Activated naive CD4-positive, alpha-beta T cell treated with anti-CD3 and anti-CD28 coated beads for 36 hours (primary cell): ENCODE data around the gene EVPL. TPM values are rescaled to one million over a fixed set of nuclear protein-coding genes. Genes with fewer than 3 reads are reported as not detected.

Source experiments
- CTCF ChIA-PET: fragments of 350-600 bp; sonication (Branson Sonifier 250); formaldehyde crosslinking; loops from one replicate; lab custom pipeline; 2021; ENCODE audit warnings: antibody characterized with exemption; lab: Charles Lee
- DNase-seq: peaks from one replicate; pipeline ENCODE4 v3.0.0-alpha.2; 2020
- H3K27ac Mint-ChIP-seq: one replicate; pipeline ENCODE4 v1.8.0; 2021; ENCODE audit warnings: mild to moderate bottlenecking, mixed read lengths
- H3K27me3 Mint-ChIP-seq: one replicate; pipeline ENCODE4 v1.8.0; 2021; ENCODE audit warnings: low read depth, mixed read lengths
- H3K36me3 Mint-ChIP-seq: one replicate; pipeline ENCODE4 v1.8.0; 2021; ENCODE audit warnings: low read depth, mixed read lengths
- H3K4me1 Mint-ChIP-seq: one replicate; pipeline ENCODE4 v1.8.0; 2021; ENCODE audit warnings: low read depth, mixed read lengths
- H3K4me3 Mint-ChIP-seq: one replicate; pipeline ENCODE4 v1.8.0; 2021; ENCODE audit warnings: mild to moderate bottlenecking, moderate library complexity, mixed read lengths
- H3K9me3 Mint-ChIP-seq: one replicate; pipeline ENCODE4 v1.8.0; 2021; ENCODE audit warnings: mixed read lengths
- intact Hi-C: fragments of 100-400 bp; cut with micrococcal nuclease; formaldehyde crosslinking; loops from one replicate; pipeline ENCODE4 v1.15.1; 2023
- total RNA-seq, 2 experiments: library from RNA; stranded (reverse); gene quantifications; one replicate each; pipeline ENCODE4 v1.2.3, GENCODE V29; 2021

The EVPL gene
- total RNA-seq, 2 experiments from 2014 or later, result 0.14 TPM; not detected in 1

DNA sequence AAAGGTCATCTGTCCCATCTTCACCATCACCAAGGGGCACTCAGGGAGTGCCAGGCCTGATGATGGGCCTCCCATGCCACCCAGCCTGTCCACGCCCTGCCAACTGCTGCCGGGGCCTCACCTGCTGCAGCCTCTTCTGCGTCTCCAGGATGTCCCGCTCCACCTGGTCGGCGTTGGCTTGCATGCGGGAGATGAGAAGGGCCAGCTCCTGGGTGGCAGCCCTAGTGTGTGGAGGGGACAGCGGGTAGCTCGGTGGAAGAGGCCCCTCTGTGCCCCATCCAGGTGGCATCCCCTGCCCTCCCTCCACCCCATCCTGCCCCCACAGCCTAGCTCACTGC lies 3.2 kb downstream of the EVPL start:
- Mint-ChIP-seq H3K27ac (no peak overlapping the region), H3K4me3 (no peak overlapping the region), H3K36me3 (no peaks in the 10 kb centered on the region), H3K27me3 (no peaks in the 10 kb centered on the region), H3K9me3 (no peaks in the 10 kb centered on the region), H3K4me1 (peaks cover 11% of the 10 kb centered on the region)
- CTCF ChIA-PET, result interaction anchor here (0.7 kb wide), 1 partner anchor 10 kb away, joined by 4 read pairs; no protein-coding TSS in a partner anchor
- no peak for DNase-seq
- intact Hi-C loops, result no loop called here

DNA sequence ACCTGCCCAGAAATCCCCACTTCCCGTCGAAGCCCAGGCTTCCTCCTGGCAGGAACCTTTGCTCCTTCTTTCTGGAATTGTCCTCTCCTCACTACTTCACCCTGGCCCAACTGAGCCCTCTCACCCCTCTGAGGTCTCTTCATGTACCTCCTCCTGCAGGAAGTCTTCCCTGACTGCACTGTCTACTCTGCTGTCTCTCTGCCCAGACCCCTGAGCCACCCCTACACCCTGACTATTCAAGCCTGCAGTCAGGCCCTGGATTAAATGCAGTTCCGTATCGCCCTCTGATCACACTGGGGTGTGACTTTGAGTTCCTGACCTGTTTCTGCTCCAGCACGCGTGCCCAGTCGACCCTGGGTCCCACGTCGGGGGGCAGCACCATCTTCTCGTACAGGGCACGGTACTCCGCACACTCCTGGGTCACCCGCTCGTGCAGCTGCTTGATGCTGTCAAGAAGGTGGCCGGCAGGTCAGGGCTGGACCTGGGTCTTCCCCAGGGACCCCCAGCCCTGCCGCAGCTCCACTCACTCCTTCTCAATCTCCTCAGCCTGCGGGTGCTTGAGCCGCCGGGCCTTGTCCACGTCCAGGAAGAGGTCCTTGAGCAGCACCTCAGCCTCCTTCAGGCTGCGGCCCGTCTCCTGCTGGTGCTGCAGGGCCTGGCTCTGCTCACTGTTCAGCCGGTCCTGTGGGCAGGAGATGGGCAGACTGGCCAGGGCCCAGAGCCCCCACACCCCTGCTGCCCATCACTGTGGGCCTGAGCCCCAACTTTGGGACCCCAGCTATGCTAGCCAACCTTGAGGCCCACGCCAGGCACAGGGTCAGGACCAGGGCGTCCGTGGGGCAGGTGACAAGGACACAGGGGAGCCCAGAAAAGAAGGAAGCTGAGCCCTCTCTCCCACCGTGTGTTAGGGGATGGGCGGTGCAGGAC lies 3.9 kb downstream of the EVPL start:
- Mint-ChIP-seq H3K36me3 (no peaks in the 10 kb centered on the region), H3K27ac (no peak overlapping the region), H3K27me3 (no peaks in the 10 kb centered on the region), H3K4me3 (no peak overlapping the region), H3K9me3 (no peaks in the 10 kb centered on the region), H3K4me1 (peaks cover 4% of the 10 kb centered on the region)
- intact Hi-C loops, result no loop called here
- DNase-seq, result no peak
- CTCF ChIA-PET, result interaction anchor here (0.7 kb wide), 1 partner anchor 9 kb away, joined by 4 read pairs; no protein-coding TSS in a partner anchor

DNA sequence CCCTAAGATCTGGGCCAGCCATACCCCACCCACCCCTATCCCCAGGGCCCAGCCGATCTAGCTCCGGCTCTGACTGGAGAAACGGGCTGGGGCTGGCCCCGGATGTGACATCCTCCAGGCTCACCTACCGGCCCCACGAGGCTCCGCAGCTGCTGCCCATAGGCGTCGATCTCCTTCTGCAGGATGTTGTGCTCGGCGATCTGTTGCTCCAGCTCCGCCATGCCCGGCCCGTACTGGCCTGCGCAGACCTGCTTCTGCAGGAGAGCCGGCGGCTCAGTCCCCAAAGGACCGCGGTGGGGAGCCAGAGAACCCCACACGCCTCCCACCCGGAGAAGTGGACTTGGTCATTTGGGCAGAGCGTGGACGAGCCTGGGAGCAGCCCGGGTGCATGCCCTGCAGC lies 4.8 kb downstream of the EVPL start:
- Mint-ChIP-seq H3K27me3 (no peaks in the 10 kb centered on the region), H3K9me3 (no peaks in the 10 kb centered on the region), H3K4me3 (no peak overlapping the region), H3K36me3 (no peaks in the 10 kb centered on the region), H3K27ac (no peak overlapping the region), H3K4me1 (peaks cover under 1% of the 10 kb centered on the region)
- CTCF ChIA-PET, result no interaction called here
- intact Hi-C loops, result no loop called here
- DNase-seq, result no peak

DNA sequence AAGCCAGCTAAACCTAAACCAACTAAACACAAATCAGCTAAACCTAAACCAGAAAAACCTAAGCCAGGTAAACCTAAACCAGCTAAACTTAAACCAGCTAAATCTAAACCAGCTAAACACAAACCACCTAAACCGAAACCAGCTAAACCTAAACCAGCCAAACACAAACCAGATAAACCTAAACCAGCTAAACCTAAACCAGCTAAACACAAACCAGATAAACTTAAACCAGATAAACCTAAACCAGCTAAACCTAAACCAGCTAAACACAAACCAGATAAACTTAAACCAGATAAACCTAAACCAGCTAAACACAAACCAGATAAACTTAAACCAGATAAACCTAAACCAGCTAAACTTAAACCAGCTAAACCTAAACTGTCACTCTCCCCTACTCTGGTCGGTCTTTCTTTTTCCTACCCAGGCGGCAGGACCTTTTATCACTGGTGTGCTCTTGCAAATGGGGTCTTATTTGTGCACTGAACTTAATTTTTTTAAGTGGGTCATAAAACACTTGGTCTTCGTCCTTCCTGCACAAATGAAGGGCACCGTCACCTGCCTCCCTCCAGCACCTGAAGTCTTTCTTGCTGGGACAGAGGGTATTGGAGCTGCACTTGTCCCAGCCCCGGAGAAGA lies 7.2 kb downstream of the EVPL start:
- no peaks in the 10 kb centered on the region for H3K27me3 Mint-ChIP-seq
- CTCF ChIA-PET, result interaction anchor here (1.3 to 3.4 kb wide), 6 partner anchors 11 to 277 kb away, joined by 3 to 23 read pairs (median 4); partner anchors contain the start of gene MRPL38
- no peaks in the 10 kb centered on the region for H3K4me1 Mint-ChIP-seq
- H3K27ac Mint-ChIP-seq, result no peak overlapping the region
- no peak for DNase-seq
- no peaks in the 10 kb centered on the region for H3K9me3 Mint-ChIP-seq
- no peaks in the 10 kb centered on the region for H3K36me3 Mint-ChIP-seq
- H3K4me3 Mint-ChIP-seq, result no peak overlapping the region
- intact Hi-C loops, result no loop called here

DNA sequence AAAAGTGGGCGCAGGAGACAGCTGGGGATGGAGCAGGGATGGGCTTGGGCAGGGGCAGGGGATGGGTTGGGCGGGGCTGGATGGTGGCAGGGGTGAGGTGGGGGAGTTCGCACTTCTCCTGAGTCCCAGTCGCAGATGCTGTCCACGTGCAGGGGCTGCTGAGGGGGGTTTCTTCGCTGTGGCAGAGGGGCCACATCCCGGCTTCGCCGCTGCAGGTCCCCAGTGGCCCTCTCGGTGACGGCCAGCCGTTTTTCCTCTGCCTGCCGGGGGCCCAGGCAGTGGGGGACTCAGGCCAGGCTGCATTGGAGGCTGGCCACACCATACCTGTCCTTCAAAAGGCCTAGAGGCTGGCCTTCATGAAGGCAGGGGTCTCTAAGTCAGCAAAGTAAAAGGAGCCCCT lies 8.3 kb downstream of the EVPL start:
- H3K9me3 Mint-ChIP-seq, result no peaks in the 10 kb centered on the region
- H3K36me3 Mint-ChIP-seq, result no peaks in the 10 kb centered on the region
- DNase-seq, result no peak
- H3K4me1 Mint-ChIP-seq, result peaks cover 5% of the 10 kb centered on the region
- H3K27me3 Mint-ChIP-seq, result no peaks in the 10 kb centered on the region
- no peak overlapping the region for H3K4me3 Mint-ChIP-seq
- CTCF ChIA-PET, result interaction anchor here (0.6 to 11.7 kb wide), 5 partner anchors 14 to 278 kb away, joined by 3 to 124 read pairs (median 7); partner anchors contain the start of genes CDK3 and MRPL38
- H3K27ac Mint-ChIP-seq, result no peak overlapping the region
- intact Hi-C loops, result no loop called here

DNA sequence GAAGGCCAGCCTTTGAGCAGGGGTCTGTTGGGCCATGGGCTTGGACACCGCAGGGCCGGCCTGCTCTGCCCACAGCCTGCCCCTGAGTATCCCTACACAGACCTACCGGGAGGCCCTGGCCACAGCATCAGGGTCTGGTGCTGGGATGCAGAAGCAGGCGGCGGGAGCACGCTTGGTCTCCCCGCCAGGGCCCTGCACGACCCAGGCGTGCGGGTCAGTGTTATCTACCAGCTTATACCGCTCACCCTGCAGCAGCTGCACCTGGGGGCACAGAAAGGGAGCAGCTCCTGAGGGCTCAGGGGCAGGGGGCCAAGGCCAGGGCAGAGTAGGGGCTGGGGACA lies 8.8 kb downstream of the EVPL start:
- no peaks in the 10 kb centered on the region for H3K9me3 Mint-ChIP-seq
- no peak overlapping the region for H3K4me3 Mint-ChIP-seq
- no peak for DNase-seq
- H3K36me3 Mint-ChIP-seq, result no peaks in the 10 kb centered on the region
- intact Hi-C loops, result no loop called here
- no peak overlapping the region for H3K27ac Mint-ChIP-seq
- CTCF ChIA-PET, result interaction anchor here (5.6 to 11.7 kb wide), 2 partner anchors 17 to 280 kb away, joined by 31 to 124 read pairs; partner anchors contain the start of gene CDK3
- no peaks in the 10 kb centered on the region for H3K27me3 Mint-ChIP-seq
- H3K4me1 Mint-ChIP-seq, result peaks cover 5% of the 10 kb centered on the region

DNA sequence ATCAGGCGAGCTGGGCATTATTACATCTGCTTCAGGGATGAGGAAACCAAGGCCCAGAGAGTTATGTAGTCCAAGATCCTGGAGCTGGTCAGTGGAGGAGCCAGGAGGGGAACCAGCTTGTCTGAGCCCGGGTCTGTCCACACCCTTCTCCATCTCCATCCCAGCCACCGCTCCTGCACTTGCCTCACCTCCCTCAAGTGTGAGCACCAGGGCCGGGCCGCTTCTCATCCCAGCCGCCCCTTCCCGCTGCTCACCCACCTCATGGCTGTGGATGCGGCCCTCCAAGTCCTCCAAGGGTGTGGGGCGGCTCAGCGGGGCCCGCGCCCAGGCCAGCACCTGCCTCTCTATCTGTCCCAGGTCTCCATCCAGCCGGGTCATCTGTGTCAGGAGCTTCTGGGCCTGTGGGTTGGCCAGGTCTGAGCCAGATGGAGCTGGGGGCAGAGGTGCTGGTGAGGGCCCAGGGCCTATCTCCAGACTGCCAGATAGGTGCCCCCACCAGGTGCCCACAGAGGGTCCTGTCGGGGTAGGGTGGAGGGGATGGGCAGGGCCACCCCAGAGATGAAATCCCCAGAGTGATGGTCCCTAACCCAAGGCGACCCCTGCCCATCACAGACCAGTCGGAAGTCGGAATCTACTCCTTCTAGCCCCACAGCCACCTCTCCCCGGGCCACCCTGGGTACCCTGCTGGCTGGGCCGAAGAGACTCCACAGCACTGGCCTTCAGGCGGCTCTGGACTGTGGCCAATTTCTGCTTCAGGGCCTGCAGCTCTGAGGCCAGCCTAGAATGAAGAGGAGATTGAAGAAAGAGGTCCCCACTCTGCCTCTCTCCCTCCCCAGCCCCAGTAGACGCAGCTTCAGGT lies 9.4 kb downstream of the EVPL start:
- Mint-ChIP-seq H3K4me3 (no peak overlapping the region), H3K27ac (no peak overlapping the region), H3K4me1 (peaks cover 5% of the 10 kb centered on the region), H3K27me3 (no peaks in the 10 kb centered on the region), H3K9me3 (no peaks in the 10 kb centered on the region), H3K36me3 (no peaks in the 10 kb centered on the region)
- DNase-seq, result no peak
- CTCF ChIA-PET, result interaction anchor here (1.0 to 11.7 kb wide), 5 partner anchors 11 to 281 kb away, joined by 3 to 124 read pairs (median 5); partner anchors contain the start of gene CDK3
- intact Hi-C loops, result no loop called here

DNA sequence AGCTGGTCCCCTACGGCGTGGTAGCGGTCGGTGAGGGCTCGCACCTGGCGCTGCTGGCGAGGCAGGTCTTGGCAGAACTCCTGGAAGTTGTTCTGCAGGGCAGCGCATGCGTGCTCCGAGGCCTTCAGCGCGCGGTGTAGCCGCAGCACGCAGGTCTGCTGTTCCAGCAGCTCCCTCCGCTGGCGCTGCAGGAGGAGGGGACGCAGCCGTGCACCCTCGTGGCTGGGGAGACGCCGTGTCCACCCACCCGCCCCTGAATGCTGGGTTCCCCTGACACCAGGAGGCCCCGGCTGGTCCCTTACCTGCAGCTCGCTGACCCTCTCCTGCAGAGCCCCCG lies 12.2 kb downstream of the EVPL start:
- DNase-seq, result no peak
- Mint-ChIP-seq H3K4me3 (no peak overlapping the region), H3K9me3 (no peaks in the 10 kb centered on the region), H3K4me1 (peaks cover 5% of the 10 kb centered on the region), H3K27me3 (no peaks in the 10 kb centered on the region), H3K36me3 (no peaks in the 10 kb centered on the region), H3K27ac (no peak overlapping the region)
- intact Hi-C loops, result loop anchor here (1.0 kb wide), 5 partner anchors 60 to 284 kb away; partner anchors contain the start of gene EXOC7
- CTCF ChIA-PET, result interaction anchor here (0.7 to 11.7 kb wide), 44 partner anchors 13 to 508 kb away, joined by 3 to 124 read pairs (median 5); partner anchors contain the start of genes CDK3, EVPL, EXOC7 and FOXJ1

DNA sequence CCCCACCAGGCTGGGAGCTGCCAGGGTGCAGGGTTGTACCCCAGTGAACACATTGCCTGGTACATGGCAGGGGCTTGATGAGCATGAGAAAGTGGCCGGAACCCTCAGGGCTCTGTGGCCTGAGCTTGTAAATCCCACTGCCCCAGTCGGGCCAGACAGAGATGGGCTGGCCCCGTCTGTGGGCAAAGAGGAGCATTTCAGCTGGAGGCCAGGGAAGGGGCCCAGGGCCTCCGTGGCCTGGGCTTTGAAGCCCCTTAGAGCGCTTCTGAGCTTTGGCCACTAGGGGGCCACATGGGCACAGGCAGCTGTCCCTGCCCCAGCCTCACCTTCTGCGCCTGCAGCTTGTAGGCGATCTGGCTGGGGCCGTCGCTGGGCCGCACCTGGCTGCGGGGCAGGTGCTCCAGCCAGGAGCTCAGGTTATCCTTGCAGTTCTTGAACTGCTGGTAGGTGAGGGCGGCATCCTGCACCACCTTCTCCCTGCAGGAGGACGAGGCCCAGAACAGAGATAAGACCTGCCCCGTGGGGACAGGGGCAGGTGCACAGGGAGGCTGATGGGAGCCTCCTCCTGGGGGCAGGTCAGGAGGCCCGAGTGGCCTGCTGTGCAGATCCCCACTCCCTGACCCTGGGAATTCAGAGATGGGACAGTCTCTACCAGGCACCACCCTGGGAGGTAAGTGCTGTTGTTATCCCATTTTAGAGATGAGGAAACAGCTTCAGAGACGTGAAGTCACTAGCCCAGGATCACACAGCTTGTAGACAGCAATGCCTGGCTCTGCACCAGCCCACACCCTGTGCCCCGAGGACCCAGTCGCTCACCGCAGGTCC lies 12.8 kb downstream of the EVPL start:
- no peak overlapping the region for H3K4me3 Mint-ChIP-seq
- no peaks in the 10 kb centered on the region for H3K9me3 Mint-ChIP-seq
- H3K27ac Mint-ChIP-seq, result no peak overlapping the region
- no peaks in the 10 kb centered on the region for H3K27me3 Mint-ChIP-seq
- CTCF ChIA-PET, result interaction anchor here (0.5 to 11.7 kb wide), 63 partner anchors 9 to 509 kb away, joined by 3 to 124 read pairs (median 4); partner anchors contain the start of genes CDK3, EVPL, EXOC7 and FOXJ1
- H3K4me1 Mint-ChIP-seq, result peaks cover 5% of the 10 kb centered on the region
- peak; percentile 84 for DNase-seq
- no peaks in the 10 kb centered on the region for H3K36me3 Mint-ChIP-seq
- intact Hi-C loops, result loop anchor here (1.0 kb wide), 5 partner anchors 61 to 285 kb away; partner anchors contain the start of gene EXOC7

DNA sequence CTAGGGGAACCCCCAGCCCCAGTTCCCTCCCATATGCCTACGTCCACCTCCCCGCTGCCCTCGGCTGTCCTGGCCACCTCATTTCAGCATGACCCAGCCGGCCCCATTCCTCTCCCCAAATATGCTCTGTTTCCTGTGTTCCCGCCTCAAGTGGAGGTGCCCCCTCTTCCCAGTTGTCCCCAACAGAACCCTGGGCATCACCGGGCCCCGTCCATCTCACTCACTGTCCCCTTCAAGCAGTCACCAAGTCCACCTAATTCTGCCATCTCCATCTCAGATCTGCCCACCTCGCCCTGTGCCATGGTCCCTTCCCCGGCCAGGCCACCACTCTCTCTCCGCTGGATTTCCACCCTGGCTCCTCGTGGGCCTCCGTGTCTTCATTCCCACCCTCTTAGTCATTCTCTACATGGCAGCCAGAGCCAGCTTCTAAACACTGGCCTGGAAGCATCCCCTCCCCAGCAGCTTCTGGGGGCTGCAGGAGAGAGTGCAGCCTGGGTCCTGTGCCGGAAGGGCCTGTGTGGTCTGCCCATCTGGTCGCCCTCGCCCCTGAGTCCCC lies 13.7 kb downstream of the EVPL start:
- no peak for DNase-seq
- CTCF ChIA-PET, result interaction anchor here (0.6 to 11.7 kb wide), 49 partner anchors 10 to 385 kb away, joined by 3 to 124 read pairs (median 5); partner anchors contain the start of genes CDK3, EVPL, EXOC7 and FOXJ1
- no peaks in the 10 kb centered on the region for H3K27me3 Mint-ChIP-seq
- H3K9me3 Mint-ChIP-seq, result no peaks in the 10 kb centered on the region
- intact Hi-C loops, result no loop called here
- no peak overlapping the region for H3K4me3 Mint-ChIP-seq
- no peaks in the 10 kb centered on the region for H3K36me3 Mint-ChIP-seq
- H3K27ac Mint-ChIP-seq, result no peak overlapping the region
- H3K4me1 Mint-ChIP-seq, result peaks cover 5% of the 10 kb centered on the region

DNA sequence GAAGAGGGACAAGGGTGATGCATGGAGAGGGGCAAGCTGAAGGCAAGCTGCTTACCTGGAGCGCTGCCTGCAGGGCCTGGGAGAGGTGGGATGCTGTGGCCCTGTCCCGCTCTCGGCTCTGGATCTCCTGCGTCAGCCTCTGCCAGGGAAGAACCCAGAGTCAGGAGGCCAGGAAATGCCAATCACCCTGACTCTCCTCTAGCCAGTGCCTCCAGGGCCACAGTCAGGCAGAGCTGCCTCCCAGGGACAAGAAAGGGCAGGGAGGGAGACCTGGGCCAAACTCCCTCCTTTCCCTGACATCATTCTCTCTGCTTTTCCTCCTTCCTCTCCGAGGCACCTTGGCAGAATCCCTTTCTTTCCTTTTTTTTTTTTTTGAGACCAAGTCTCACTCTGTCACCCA lies 15.2 kb downstream of the EVPL start:
- H3K4me3 Mint-ChIP-seq, result no peak overlapping the region
- CTCF ChIA-PET, result interaction anchor here (1.2 to 11.7 kb wide), 2 partner anchors 11 to 385 kb away, joined by 4 to 124 read pairs; partner anchors contain the start of gene CDK3
- intact Hi-C loops, result no loop called here

More for the DNA sequence above, 15.2 kb downstream of the EVPL start:
- Mint-ChIP-seq H3K9me3 (no peaks in the 10 kb centered on the region), H3K27ac (no peak overlapping the region), H3K36me3 (no peaks in the 10 kb centered on the region), H3K27me3 (no peaks in the 10 kb centered on the region), H3K4me1 (peaks cover 5% of the 10 kb centered on the region)
- DNase-seq, result no peak
